Uterus (tissue), 2 donors: Measurements from ENCODE around the gene MAP1LC3A.

Source experiments
- CTCF ChIP-seq, 4 experiments: fragments of 200-600 bp in 2 of 4; fragments of 450-650 bp in 2 of 4; sonication (generic) in 2 of 4; IDR thresholded peaks; one replicate each; pipeline ENCODE4 v1.5.1; 2016 to 2019; ENCODE audit warnings: antibody characterized with exemption in 4 of 4, mild to moderate bottlenecking in 2 of 4, moderate library complexity in 1 of 4
- POLR2A ChIP-seq, 2 donors: fragments of 450-650 bp; IDR thresholded peaks; one replicate each; pipeline ENCODE4 v1.6.1; 2016; ENCODE audit warnings: antibody characterized with exemption in 2 of 2, mild to moderate bottlenecking in 1 of 2, moderate library complexity in 1 of 2

- TF ChIP-seq CTCF (IDR thresholded peaks at IDR 0.05) (no peak), POLR2A (IDR thresholded peaks at IDR 0.05) (no peak)
These were observed 10.5 kb upstream of the MAP1LC3A start for GRCh38 chr20:34547844-34548613.
